Body of pancreas (tissue), 4 donors: Measurements from ENCODE around the gene ACACA. TPM values are rescaled to one million over a fixed set of nuclear protein-coding genes. Genes with fewer than 3 reads are reported as not detected.

Experiments used
- ATAC-seq: fragments of 150-250 bp; one replicate; pipeline ENCODE4 v1.9.1; 2016
- DNase-seq, 4 donors: peaks; one replicate each; pipeline ENCODE4 v3.0.0-alpha.2; 2019
- H3K27ac ChIP-seq, 4 donors: fragments of 200-600 bp; sonication (generic); 1 replicate in 3 of 4; 2 replicates in 1 of 4; pipeline versions ENCODE4 v1.5.1 to v1.6.1; 2016 to 2019; ENCODE audit warnings: mild to moderate bottlenecking in 1 of 4, mixed read lengths in 1 of 4, moderate library complexity in 1 of 4
- H3K27me3 ChIP-seq, 2 donors: fragments of 200-600 bp; sonication (generic); one replicate each; pipeline ENCODE4 v1.6.0; 2016; ENCODE audit warnings: mild to moderate bottlenecking in 1 of 2
- H3K36me3 ChIP-seq, 2 donors: fragments of 200-600 bp; sonication (generic); replicated peaks in 1 of 2; 2 replicates each; pipeline ENCODE4 v1.5.1; 2016; ENCODE audit warnings: low read depth in 2 of 2; ENCODE audit not compliant: insufficient read depth in 1 of 2
- H3K4me1 ChIP-seq: fragments of 200-600 bp; sonication (generic); one replicate; pipeline ENCODE4 v1.6.0; 2016
- H3K4me3 ChIP-seq, 2 donors: fragments of 200-600 bp; sonication (generic); 1 replicate in 1 of 2; 2 replicates in 1 of 2; pipeline ENCODE4 v1.5.1; 2016 to 2019
- H3K9me3 ChIP-seq, 3 donors: fragments of 200-600 bp; sonication (generic); 1 replicate in 2 of 3; 2 replicates in 1 of 3; pipeline ENCODE4 v1.5.1; 2016
- POLR2A ChIP-seq, 3 donors: fragments of 450-650 bp; IDR thresholded peaks; one replicate each; pipeline ENCODE4 v1.6.1; 2016; ENCODE audit warnings: antibody characterized with exemption in 3 of 3, mild to moderate bottlenecking in 2 of 3
- WGBS, 2 donors: methylation state at CpG; one replicate each; pipeline ENCODE4 v1.1.5; 2017; 5-methylcytosine and 5-hydroxymethylcytosine counted together
- intact Hi-C: fragments of 100-400 bp; cut with DNase I; formaldehyde crosslinking; loops from one replicate; pipeline ENCODE4 v1.15.1; 2023
- total RNA-seq, 2 donors: library from RNA; depleted of rRNA; stranded (reverse); fragments of >200 nt; gene quantifications; one replicate each; pipeline ENCODE4 v1.1.0, GENCODE V29; 2016
- TF ChIP-seq, protein P1 (sequence below), 7 experiments: fragments of 450-650 bp in 4 of 7; fragments of 200-600 bp in 3 of 7; sonication (generic) in 3 of 7; IDR thresholded peaks; one replicate each; pipeline ENCODE4 v1.5.1; 2016 to 2019; ENCODE audit warnings: antibody characterized with exemption in 7 of 7

Gene ACACA
- total RNA-seq, 2 donors from 2014 or later = 9.1 to 49.1 TPM

DNA sequence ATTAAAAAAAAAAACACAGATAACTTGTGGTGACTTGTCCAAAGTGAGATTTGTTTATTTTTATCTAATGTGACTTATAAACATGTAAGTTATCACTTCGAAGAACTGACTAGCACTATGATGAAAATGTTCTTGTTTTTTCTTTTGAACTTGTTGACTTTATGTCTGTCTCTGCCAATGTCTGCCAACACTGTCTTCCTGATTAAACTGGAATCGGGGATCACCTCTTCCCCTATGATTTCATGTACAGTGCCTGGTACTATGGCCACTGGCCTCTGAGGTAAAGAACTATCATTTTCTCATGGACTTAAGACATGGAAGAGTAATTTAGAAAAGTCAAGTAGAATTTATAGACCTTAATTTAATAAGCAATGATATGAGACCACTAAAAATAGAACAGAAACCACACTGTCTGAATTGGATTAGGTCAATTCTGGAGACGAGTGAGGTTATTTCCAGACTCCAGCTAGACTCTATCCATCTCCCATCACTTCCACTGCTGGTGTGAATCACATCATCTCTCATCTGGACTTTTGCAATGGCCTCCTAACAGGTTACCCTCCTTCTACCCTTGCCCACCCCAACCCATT is 22.0 kb downstream of the ACACA start:
- Histone ChIP-seq H3K9me3 (no peaks in the 10 kb centered on the region), H3K36me3 (no peaks in the 10 kb centered on the region), H3K4me3 (no peak overlapping the region), H3K27ac (no peak overlapping the region), H3K27me3 (no peaks in the 10 kb centered on the region), H3K4me1 (no peaks in the 10 kb centered on the region)
- 56 to 68% methylated on average over 3 of the region's 3 CpGs for WGBS, 2 donors
- intact Hi-C loops = no loop called here
- ATAC-seq (no peak), DNase-seq (no peak)
- TF ChIP-seq, protein P1, sequence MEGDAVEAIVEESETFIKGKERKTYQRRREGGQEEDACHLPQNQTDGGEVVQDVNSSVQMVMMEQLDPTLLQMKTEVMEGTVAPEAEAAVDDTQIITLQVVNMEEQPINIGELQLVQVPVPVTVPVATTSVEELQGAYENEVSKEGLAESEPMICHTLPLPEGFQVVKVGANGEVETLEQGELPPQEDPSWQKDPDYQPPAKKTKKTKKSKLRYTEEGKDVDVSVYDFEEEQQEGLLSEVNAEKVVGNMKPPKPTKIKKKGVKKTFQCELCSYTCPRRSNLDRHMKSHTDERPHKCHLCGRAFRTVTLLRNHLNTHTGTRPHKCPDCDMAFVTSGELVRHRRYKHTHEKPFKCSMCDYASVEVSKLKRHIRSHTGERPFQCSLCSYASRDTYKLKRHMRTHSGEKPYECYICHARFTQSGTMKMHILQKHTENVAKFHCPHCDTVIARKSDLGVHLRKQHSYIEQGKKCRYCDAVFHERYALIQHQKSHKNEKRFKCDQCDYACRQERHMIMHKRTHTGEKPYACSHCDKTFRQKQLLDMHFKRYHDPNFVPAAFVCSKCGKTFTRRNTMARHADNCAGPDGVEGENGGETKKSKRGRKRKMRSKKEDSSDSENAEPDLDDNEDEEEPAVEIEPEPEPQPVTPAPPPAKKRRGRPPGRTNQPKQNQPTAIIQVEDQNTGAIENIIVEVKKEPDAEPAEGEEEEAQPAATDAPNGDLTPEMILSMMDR (IDR thresholded peaks at IDR 0.05) = no peak
- no peak for TF ChIP-seq POLR2A (IDR thresholded peaks at IDR 0.05)

DNA sequence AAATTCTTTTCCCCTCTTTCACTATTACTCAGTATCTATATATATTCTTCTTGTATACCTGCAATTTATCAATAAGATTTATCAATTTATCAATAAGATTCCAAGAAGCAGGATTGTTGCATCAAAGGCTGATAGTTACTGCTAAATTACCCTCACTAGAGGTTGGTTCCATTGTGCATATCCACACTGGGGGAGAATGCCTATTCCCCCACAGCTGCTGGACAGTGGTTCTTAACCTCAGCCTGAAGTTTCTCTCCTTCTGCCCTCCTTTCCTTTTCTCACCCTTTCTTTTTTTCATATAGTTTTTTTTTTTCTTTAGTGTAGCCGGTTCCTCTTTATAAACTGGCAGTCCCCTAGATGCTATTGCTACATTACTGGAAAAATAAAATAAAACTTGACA is 24.6 kb downstream of the ACACA start:
- H3K9me3 ChIP-seq = no peaks in the 10 kb centered on the region
- no peak overlapping the region for H3K27ac ChIP-seq
- intact Hi-C loops = no loop called here
- H3K27me3 ChIP-seq = no peaks in the 10 kb centered on the region
- WGBS, 2 donors = 88 to 90% methylated on average over 1 of the region's 1 CpG
- no peak overlapping the region for H3K4me3 ChIP-seq
- ATAC-seq (no peak), DNase-seq (no peak)
- no peaks in the 10 kb centered on the region for H3K4me1 ChIP-seq
- no peaks in the 10 kb centered on the region for H3K36me3 ChIP-seq
- TF ChIP-seq, protein P1 (IDR thresholded peaks at IDR 0.05) = no peak
- no peak for TF ChIP-seq POLR2A (IDR thresholded peaks at IDR 0.05)

DNA sequence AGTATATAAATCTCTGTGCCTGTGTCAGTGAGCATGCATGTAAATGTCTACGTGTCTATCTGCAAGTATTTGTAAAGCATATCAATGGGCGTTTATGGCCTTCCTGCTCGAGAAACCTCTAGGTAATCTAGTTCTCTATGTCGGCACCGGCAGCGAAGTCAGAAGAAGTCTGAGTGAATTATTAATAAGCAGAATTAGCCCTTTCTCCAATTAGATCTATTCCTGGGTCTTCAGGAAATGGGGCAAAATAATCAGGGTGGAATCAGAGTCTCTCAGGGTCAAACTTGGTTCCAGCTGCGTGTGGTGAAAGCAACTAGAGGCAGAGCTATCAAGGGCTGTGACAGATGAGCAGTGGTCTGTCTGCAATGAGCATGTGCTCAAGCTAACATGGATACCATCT is 30.9 kb downstream of the ACACA start, which contains the start of gene C17orf78:
Gene C17orf78, plus strand, starts transcription at position 280 of the 400 bp plus-strand sequence. Its CDS starts 108 bp downstream, at position 388.
- Histone ChIP-seq H3K36me3 (no peaks in the 10 kb centered on the region), H3K27me3 (no peaks in the 10 kb centered on the region), H3K4me3 (no peak within 1 kb of the TSS), H3K9me3 (no peaks in the 10 kb centered on the region), H3K4me1 (no peaks in the 10 kb centered on the region), H3K27ac (no peak within 1 kb of the TSS)
- DNase-seq (no peak), ATAC-seq (no peak)
- intact Hi-C loops = no loop called here
- TF ChIP-seq, protein P1 (IDR thresholded peaks at IDR 0.05) = no peak
- TF ChIP-seq POLR2A (IDR thresholded peaks at IDR 0.05) = no peak
- WGBS, 2 donors = 70 to 80% methylated on average over 7 of the region's 7 CpGs

DNA sequence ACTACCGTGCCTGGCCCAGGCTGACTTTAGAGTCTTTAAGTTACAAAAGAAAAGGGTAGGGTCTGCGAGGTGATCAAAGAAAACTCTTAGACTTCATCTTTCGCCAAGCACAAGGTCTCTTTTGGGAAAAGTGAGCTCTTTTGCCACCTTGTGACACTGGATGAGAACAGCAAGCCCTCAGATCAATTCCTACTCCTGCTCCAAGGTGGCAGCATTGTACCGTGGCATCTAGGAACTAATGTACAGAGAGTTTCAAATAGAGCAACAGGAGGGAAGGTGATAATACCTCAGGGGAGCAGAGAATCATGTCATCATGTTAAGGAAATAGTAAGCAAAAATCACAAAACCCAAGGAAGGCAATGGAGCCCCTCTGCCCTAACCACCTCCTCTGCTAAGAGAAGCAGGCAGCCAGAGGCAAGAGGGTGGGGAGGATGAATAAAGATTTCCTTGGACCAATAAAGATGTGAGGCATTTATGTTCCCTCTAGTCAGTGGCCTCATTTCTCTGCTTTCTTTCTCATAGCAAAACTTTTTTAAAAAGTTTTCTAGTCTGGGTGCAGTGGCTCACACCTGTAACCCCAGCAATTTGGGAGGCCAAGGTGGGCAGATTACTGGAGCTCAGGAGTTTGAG is 33.0 kb downstream of the ACACA start:
- ATAC-seq = peak; percentile 95
- 0 to 5% methylated on average over 4 of the region's 4 CpGs for WGBS, 2 donors

More for the DNA sequence above, 33.0 kb downstream of the ACACA start:
- no peaks in the 10 kb centered on the region for H3K9me3 ChIP-seq
- no peak overlapping the region for H3K4me3 ChIP-seq
- DNase-seq = peak; percentile 69 to 80 (median 76)
- TF ChIP-seq, protein P1 (IDR thresholded peaks at IDR 0.05) = peak; percentile 89 to 100 (median 99)
- TF ChIP-seq POLR2A (IDR thresholded peaks at IDR 0.05) = no peak
- no peaks in the 10 kb centered on the region for H3K27me3 ChIP-seq
- no peaks in the 10 kb centered on the region for H3K4me1 ChIP-seq
- no peak overlapping the region for H3K27ac ChIP-seq
- intact Hi-C loops = no loop called here
- no peaks in the 10 kb centered on the region for H3K36me3 ChIP-seq
